Heart left ventricle (tissue), 13 donors: ENCODE results near the gene GNAT1.

Experiments used
- POLR2A ChIP-seq, 2 donors: fragments of 450-650 bp; IDR thresholded peaks; one replicate each; pipeline ENCODE4 v1.6.1; 2017; ENCODE audit warnings: antibody characterized with exemption in 2 of 2, mild to moderate bottlenecking in 2 of 2, moderate library complexity in 2 of 2
- TF ChIP-seq, protein P1 (sequence below), 12 donors: fragments of 200-600 bp; sonication (generic) in 4 of 12; IDR thresholded peaks; one replicate each; pipeline versions ENCODE4 v1.5.0 to v1.8.0; 2018 to 2022; ENCODE audit warnings: antibody characterized with exemption in 12 of 12, mild to moderate bottlenecking in 5 of 12
- donor health status: ischemic (EF 13 %, LVEDD 7.1; RV severe dilation, severe dysfunction).
- donor health status: DM: no; HTN: yes; CAD: no.
- donor health status: DM: no; HTN: no; CAD: no.
- donor health status: ischemic (EF 25% LVEDD 6.9; RV normal size, moderate dysfunction).
- donor health status: ischemic (EF 25% LVEDD 5.7; RV mildly dilated, moderate dysfunction).
- donor health status: ischemic (EF 35%, LVEDD 5.7; RV mildly dilated, moderate dysfunction).
- donor health status: nonischemic (EF 11% LVEDD 7.7; RV severe dilation, severe dysfunction).
- donor health status: DM: yes; HTN: yes; CAD: no.
- donor health status: PGD.
- donor health status: ischemic (EF 29% LVEDD 5.4; RV normal size, mild dysfunction).
- donor health status: nonischemic (EF 23%, LVEDD 6.1; RV moderate dilation, normal function).

DNA sequence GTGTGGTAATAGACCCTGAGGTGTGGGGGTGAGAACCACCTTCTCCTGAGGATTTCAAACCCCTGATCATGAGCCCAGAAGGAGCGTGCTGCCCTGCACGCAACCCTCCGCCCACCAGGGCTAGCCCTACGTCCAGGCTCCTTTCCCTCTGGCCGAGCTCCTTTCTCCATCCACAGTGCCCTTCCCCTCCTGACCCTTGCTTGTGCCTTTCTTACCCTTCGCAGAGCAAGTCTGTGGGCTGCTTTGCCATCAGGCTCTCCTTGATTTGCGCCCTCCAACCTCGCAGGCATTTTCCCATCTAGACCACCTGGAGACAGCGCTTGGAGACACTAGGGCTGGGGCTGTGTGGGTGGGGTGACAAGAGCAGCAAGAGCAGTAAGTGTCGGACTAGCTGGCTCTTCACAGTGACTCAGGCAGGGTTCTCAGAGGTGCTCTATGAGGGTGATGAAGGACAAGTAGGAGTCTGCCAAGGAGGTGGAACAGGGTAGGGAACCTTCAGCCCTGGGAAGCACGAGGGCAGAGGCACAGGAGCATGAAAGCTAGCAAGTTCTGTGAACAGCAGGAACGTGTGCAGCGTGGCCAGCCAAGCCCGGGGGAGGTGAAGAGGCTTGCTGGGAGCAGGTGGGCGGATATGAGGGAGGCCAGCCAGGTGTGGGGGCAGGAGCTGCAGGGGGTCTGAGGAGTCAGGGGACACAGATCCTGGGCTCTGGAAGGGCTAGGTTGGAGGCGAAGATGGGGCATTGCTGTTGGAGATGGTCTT lies 11.1 kb downstream of the GNAT1 start:
- TF ChIP-seq, protein P1, sequence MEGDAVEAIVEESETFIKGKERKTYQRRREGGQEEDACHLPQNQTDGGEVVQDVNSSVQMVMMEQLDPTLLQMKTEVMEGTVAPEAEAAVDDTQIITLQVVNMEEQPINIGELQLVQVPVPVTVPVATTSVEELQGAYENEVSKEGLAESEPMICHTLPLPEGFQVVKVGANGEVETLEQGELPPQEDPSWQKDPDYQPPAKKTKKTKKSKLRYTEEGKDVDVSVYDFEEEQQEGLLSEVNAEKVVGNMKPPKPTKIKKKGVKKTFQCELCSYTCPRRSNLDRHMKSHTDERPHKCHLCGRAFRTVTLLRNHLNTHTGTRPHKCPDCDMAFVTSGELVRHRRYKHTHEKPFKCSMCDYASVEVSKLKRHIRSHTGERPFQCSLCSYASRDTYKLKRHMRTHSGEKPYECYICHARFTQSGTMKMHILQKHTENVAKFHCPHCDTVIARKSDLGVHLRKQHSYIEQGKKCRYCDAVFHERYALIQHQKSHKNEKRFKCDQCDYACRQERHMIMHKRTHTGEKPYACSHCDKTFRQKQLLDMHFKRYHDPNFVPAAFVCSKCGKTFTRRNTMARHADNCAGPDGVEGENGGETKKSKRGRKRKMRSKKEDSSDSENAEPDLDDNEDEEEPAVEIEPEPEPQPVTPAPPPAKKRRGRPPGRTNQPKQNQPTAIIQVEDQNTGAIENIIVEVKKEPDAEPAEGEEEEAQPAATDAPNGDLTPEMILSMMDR (IDR thresholded peaks at IDR 0.05): no peak
- TF ChIP-seq POLR2A (IDR thresholded peaks at IDR 0.05): no peak
